AG10803 (cell line): ENCODE measurements around the gene SLC2A1.

Source experiments
- DNase-seq: peaks from one replicate; pipeline ENCODE4 v3.0.0; 2010; ENCODE audit warnings: low read depth
- H3K4me3 ChIP-seq: 2 replicates; pipeline ENCODE4 v1.5.1; 2011; ENCODE audit warnings: mild to moderate bottlenecking, low read length, control low read depth
- TF ChIP-seq, protein P1 (sequence below): conservative IDR thresholded peaks from 2 replicates; pipeline ENCODE4 v1.5.1; 2011; ENCODE audit warnings: mild to moderate bottlenecking, low read length, control low read depth, inconsistent platforms

SLC2A1 gene

DNA sequence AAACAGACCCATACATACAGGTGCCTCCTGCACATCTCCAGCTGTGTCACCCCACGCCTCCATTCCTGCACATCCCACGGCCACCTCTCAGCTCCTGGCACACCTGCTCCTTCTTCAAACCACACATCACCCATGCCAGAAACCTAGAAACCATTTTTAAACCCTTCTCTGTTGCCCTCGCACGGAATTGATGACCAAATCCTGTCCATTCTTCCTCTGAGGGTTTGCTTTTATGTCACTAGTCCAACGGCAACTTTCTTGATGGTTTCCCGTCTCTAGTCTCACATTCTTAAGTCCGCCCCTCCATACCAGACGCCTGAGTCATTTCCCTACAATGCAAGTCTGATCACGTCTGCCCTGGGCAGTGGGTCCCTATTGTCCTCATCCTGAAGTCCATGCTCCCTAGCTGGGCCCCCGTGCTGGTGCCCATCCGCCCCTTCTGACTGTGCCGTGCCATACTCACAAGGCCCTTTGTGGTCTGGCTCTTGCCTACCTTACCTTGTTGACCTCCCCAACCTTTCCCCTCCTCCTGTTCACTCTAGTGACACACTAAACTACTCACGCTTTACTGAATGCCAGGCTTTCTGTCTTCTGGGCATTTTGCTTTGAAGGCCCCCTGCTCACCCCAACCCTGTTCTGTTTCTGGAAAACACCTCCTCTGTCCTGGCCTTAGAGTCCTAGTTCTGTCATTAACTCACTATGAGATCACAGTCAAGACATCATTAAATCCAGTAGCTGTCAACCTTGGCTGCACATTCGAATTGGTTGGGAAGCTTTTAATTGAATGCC, 17.6 kb downstream of the SLC2A1 start:
- peak; percentile 99 for DNase-seq
- H3K4me3 ChIP-seq, result 0 out of 2 replicates have a peak overlapping the region, but pooled peaks have one; percentile 7
- TF ChIP-seq, protein P1, sequence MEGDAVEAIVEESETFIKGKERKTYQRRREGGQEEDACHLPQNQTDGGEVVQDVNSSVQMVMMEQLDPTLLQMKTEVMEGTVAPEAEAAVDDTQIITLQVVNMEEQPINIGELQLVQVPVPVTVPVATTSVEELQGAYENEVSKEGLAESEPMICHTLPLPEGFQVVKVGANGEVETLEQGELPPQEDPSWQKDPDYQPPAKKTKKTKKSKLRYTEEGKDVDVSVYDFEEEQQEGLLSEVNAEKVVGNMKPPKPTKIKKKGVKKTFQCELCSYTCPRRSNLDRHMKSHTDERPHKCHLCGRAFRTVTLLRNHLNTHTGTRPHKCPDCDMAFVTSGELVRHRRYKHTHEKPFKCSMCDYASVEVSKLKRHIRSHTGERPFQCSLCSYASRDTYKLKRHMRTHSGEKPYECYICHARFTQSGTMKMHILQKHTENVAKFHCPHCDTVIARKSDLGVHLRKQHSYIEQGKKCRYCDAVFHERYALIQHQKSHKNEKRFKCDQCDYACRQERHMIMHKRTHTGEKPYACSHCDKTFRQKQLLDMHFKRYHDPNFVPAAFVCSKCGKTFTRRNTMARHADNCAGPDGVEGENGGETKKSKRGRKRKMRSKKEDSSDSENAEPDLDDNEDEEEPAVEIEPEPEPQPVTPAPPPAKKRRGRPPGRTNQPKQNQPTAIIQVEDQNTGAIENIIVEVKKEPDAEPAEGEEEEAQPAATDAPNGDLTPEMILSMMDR, result no peak

DNA sequence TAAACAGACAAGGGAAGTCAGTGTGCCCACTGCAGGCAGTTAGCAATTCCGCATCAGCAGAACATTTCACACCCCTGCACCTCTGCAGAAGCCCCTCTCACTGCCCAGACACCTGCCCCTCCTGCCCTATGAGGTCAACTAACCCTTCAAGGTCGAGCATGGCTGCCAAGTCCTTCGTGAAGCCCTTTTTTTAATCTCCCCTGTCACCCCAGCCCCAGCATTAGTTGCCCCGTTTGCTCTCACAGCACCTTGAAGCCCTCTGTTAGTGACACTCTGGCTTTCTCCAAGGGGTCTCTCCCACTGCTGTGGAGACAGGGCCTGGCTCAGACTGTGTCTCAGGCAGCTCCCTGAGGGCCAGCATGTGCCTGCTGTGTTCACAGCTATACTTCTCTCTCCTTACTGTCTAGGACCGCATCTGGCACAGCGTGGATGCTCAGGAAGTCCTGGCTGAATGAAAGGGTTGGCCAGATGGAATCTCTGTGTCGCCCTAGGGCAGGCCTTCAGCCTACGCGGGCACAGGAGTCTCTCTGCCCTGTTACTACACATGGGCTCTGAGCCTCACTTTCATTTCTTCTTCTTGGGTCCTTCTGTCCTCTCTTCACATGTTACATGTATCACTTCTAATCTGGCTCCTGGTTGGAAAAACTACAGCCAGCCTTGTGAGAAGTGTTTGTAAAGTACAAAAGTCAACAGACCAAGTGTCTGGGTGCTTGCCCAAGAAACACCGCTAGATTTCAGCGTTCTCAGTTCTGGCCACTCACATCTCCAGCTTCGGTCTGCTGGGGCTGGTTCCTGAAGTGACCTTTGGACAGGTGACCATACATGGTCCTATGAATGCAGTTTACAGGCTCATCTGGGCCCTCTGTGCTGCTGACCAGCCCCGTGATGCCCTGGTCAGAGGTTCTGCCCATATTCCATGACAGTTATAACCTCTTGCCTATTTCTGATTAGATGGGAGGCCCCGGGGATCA, 19.7 kb downstream of the SLC2A1 start:
- H3K4me3 ChIP-seq, result no peak overlapping the region
- TF ChIP-seq, protein P1, result no peak
- DNase-seq, result no peak

DNA sequence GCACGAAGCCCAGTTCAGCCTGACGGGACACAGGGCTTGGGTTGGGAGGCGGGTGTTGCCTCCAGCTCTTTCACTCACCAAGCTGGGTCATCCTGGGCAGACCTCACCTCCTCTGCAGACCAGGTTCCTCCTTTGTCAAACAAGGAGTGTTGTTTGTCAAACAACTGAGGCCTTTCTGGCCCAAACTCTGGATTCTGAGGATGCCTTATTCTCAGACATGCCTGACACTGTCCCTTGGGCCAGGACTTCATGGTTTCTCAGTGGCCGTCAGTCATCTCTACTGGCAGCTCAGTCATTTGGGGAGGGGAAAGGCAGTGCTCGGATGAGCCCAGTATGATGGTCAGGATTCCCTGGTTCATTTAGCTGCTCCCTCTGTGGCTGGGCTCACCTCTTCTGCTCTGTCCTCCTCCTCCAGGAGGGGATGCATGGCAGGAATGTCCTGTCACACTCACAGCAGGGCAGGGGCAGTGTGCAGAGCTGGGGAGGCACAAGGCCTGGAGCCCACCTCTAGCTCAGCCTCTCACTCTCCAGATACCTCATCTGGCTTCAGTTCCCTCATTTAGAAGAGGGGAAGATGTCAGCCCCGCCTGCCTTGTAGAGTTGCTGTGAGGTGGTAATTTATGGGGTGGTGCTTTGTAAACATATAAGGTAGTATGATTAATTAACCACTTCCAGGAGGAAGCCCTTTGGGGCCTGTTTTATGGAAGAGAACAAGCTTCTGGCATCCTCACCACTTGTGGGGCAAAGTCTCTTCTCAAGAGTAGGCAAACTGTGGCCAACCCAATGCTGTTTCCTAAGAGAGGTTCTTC, 20.6 kb downstream of the SLC2A1 start:
- H3K4me3 ChIP-seq, result no peak overlapping the region
- no peak for DNase-seq
- TF ChIP-seq, protein P1, result no peak

DNA sequence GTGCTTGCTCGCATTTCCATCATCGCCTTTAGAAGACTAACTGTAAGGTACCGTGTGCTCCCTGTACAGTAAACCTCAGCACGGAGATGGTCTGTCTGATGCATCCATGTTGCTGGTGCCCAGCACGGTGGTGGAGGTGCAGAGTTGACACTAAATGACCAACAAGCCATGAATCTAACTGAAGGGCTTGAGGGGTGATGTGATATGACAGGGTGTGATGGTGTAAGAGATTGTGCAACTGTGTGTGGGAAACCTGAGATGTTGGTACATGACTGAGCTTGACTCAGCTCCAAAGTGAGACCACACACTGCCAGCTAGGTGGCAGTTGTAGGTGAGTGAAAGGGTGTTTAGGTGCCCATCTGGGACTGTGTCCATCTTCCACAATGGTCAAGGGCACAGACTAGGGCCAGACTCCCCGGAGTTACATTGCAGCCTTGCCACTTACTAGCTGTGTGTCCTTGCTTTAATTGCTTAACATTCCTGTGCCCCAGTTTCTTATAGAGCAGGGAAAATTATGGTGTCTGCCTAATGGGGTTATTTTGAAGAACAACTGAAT, 21.4 kb downstream of the SLC2A1 start:
- TF ChIP-seq, protein P1, result no peak; the same call in 1 of the 2 replicates
- no peak overlapping the region for H3K4me3 ChIP-seq
- DNase-seq, result peak; percentile 73

DNA sequence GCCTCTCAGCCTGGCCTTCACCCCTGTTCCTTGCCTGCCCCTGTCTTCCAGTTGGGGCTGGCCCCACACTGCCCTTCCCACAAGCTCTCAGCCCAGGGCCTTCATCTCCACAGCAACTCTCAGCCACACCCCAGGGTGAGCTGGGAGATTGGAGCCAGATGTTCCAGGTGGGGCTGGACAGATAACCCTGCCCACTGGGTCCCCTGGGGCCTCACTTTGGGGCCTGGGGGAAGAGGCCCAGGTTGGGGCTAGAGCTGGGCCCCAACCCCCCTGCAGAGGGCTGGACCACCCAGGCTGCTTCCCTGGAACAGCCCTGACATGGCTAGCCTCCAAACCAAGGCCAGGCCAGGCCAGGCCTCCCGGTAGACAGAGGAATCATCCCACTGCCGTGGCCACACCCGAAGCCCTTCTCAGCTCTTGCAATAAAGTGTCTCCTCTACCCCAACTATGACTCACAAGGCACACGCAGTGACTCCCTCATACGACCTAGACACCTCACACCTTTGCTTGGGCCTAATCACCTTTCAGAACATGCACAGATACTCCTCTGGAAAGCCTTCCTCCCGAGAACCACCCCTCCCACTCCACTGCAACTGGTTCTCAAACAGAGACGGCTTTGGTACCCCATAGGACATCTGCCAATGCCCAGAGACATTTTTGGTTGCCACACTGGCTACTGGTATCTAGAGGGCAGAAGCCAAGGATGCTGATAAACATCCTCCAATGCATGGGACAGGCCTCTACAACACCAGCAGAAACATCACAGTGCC, 22.2 kb downstream of the SLC2A1 start:
- peak; percentile 88 for DNase-seq
- TF ChIP-seq, protein P1, result no peak
- H3K4me3 ChIP-seq, result no peak overlapping the region

DNA sequence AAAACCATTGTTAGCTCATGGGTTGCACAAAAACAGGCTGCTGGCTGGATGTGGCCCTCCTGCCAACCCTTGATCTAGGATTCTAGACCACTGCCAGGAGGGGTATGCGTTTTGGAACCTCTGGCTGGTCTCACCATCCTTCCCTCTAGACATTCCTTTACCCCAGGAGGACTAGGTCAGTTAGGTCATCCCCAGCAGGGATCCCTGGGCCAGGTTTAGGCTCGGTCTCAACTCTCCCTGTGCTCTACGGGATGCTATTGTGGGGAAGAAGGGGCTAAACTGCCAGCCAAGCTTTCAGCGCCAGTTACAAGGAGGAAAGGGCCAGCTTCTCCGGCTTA, 22.7 kb downstream of the SLC2A1 start:
- no peak for DNase-seq
- H3K4me3 ChIP-seq, result no peak overlapping the region
- TF ChIP-seq, protein P1, result no peak
